Endometrium (tissue), 2 donors: ENCODE measurements around the gene TMEM18.

Experiments
- FAIRE-seq: peaks from 2 replicates; lab custom pipeline; 2012; peaks lifted over from hg19 to GRCh38; lab: Jason Lieb, UNC
- donor health status: control.
- donor health status: control.

TMEM18 gene

DNA sequence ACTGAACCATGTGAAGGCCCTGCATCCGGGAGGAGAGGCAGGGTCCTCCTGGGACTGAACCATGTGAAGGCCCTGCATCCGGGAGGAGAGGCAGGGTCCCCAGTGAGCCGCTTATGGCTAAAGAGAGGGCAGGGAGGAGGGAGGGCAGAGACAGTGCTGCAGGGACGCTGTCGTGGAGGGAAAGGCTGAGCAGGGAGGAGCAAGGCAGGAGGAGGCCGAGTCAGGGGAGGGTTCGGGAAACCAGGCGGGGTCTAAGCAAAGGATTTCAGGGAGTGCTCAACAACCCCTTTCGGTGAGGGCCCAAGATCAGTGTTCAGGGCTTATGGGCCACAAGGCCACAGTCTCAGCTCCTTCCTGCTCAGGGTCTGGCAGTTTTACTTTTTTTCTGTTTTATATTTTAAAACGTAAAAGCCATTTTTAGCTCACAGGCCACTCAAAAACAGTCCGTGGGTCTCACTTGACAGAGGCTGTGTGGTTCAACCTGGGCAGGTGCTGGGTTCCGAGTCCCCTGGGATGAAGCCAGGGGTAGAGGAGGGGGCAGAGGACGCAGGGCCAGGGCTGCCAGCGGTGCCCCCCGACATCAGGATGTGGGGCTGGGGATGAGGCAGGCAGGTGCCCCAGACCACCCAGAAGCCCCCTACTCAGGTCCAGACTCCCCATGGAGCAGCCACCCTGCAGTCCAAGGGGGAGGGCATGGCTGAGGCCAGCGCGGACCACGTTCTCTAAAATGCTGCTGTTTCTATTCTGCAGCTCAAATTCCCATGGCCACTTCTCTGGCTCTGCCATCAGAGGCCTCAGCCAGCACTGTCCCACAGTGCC lies 5.2 kb downstream of the TMEM18 start:
- no peak for FAIRE-seq

DNA sequence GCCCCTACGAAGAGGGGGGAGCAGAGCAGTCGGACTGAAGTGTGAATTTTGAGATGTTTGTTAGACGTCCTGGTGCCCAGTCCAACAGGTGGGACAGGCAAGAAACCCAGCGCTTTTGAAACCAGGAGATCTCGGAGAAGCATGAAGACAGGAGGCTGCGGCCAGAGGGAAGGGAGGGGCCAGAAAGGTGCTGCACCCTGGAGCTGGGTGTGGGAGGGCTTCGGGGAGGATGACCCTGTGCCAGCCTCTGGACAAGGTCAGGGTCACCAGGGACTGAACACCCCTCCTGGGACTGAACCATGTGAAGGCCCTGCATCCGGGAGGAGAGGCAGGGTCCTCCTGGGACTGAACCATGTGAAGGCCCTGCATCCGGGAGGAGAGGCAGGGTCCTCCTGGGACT lies 6.1 kb downstream of the TMEM18 start:
- FAIRE-seq: no peak

DNA sequence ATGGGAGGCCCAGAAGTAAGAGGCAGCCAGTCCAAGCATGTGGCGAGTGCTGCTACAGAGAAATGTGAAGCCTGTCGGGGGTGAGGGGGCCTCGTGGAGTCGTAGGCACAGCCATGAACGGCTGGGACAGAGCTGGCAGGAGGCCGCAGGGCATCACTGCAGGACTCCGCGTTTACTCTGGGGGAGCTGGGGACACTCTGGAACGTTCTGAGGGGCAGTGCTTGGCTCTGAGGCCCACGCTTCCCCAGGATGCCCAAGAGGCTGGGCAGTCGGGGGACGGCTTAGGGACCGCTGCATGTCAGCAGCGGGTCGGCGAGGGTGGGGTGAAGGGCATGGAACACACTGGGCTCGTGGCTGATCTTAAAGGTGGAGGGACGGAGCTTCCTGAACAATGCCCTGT lies 6.6 kb downstream of the TMEM18 start:
- no peak for FAIRE-seq

DNA sequence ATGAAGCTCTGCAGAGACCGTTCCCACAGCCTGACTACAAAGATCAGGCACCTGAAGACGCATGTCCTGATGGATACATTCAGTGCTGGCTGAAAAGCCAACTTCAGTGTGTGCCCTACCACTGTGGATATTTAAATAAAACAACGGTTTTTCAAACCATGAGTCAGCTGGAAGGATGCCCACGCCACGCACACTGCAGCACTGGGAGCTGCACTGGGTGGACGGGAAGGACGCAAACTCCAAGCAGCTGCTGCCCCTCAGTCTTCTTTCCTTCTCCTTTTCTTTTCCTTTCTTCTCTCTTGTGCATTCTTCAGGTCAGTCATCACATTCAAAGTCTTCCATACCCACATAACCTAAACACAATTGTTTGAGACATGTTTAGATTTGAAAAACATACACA lies 7.9 kb downstream of the TMEM18 start:
- FAIRE-seq: no peak

DNA sequence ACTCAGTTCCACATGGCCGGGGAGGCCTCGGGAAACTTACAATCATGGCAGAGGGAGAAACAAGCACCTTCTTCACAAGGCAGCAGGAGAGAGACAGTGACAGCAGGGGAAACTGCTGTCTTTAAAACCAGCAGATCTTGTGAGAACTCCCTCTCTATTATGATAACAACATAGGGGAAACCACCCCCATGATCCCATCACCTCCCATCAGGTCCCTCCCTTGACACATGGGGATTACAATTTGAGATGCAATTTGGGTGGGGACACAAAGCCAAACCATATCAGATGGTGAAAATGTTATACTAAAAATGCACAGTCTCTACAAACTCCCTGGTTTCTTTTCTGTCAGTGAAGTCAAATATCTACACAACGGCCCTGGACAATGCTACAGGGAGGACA lies 9.2 kb downstream of the TMEM18 start:
- no peak for FAIRE-seq

DNA sequence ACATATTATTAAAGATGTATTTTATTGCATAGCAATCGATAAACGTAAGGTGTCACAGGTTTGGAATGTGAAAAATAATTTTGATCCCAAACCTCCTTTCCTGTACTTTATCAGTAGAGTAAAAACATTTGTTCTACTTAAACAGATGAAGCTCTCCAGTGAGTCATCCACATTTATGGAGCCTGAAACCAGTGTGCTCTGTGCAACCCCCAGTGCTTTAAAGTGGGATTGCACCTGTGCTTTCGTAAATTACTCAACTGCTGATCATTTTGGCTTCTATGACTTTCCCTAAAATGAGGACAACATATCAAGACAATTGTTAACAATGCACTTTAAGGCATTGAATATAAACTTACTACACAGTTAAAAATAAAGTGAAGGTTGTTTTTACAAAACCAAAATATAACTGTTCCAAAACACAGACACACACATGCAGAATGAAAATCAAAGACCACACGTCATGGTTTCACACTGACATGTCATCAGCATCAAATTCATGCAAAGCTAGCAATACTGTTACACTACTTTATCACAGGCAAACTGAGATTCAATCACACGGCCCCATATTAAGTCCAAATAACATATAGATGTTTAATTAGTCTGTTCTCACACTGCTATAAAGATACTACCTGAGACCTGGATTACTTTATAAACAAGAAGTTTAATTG lies 9.7 kb downstream of the TMEM18 start:
- peak; percentile 83 for FAIRE-seq

DNA sequence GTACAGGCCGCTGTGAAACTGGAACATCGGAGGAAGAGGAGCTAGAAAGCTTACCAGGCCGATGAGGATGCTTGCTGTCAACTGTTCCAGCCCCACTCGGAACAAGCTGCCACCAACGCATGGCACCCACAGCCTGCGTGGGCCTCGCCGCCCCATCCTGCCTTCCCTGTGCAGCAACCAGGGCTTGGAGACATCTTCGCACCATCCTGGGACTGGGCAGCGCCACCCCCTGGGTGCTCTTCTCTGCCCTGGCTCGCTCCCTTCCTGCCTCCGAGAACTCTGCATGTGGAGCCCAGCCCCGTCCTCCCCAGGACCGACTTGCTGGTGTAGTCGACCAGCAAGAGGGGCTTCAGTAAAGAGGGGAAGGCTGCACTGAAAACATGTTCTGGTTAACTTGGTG lies 10.8 kb downstream of the TMEM18 start:
- FAIRE-seq: no peak

DNA sequence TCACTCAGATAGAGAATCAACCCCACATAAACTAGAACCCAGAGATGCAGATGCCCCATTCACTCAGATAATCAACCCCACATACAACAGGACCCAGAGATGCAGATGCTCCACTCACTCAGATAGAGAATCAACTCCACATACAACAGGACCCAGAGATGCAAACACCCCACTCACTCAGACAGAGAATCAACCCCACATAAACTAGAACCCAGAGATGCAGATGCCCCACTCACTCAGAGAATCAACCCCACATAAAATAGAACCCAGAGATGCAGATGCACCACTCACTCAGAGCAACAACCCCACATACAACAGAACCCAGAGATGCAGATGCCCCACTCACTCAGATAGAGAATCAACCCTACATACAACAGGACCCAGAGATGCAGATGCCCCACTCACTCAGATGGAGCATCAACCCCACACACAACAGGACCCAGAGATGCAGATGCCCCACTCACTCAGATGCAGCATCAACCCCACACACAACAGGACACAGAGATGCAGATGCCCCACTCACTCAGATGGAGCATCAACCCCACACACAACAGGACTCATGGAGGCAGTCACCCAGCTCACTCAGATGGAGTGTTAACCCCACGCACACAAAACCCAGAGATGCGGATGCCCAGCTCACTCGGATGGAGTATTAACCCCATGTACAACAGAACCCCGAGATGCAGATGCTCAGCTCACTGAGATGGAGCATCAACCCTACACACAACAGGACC lies 11.7 kb downstream of the TMEM18 start:
- no peak for FAIRE-seq

DNA sequence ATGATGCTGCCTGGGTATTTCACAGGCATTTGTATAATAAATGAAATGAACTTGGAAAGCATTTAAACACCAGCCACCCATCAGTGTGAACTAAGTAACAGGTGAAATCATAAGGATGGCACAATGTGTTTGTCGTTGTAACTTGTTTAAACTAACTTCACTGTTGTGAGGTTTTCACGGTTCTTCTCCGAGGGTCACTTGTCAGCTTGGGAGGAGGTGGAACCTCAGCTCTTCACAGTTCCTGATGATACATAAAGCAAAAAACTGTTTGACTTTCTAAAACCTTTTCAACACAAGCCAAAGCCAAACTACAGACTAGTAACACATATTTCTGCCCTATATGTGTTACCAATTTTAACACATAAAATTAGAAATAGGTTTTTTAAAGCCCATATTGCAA lies 13.1 kb downstream of the TMEM18 start:
- no peak for FAIRE-seq

DNA sequence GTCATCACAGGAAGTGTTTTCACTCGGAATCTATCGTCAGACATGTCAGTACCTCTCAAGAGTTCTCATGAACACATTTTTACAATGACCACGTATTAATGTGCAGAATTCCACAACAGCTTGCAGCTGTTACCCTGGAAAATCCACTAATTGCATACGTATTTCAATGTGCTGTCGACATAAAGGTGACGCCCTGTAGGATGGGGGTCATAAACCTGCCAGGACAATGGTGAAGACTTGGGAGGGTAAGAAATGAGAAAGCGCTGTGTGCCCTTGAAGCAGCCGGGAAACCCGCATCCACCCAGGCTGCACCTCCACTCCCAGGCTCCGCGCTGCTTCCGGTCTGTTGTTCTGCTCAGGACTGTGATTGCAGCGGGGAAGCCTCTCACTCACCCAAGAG lies 14.0 kb downstream of the TMEM18 start:
- FAIRE-seq: no peak

DNA sequence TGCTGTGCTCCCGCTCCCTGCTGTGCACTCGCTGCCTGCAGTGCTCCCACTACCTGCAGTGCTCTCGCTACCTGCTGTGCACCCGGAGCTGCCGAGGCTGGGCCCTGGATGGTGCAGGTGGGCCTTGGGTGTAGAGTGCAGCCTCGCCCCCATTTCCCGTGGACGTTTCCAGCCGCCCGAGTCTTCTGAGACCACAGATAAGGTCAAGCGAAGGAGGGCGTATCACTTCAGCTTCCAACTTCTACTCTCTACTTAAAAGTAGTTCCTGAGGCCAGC lies 15.9 kb downstream of the TMEM18 start:
- FAIRE-seq: no peak

DNA sequence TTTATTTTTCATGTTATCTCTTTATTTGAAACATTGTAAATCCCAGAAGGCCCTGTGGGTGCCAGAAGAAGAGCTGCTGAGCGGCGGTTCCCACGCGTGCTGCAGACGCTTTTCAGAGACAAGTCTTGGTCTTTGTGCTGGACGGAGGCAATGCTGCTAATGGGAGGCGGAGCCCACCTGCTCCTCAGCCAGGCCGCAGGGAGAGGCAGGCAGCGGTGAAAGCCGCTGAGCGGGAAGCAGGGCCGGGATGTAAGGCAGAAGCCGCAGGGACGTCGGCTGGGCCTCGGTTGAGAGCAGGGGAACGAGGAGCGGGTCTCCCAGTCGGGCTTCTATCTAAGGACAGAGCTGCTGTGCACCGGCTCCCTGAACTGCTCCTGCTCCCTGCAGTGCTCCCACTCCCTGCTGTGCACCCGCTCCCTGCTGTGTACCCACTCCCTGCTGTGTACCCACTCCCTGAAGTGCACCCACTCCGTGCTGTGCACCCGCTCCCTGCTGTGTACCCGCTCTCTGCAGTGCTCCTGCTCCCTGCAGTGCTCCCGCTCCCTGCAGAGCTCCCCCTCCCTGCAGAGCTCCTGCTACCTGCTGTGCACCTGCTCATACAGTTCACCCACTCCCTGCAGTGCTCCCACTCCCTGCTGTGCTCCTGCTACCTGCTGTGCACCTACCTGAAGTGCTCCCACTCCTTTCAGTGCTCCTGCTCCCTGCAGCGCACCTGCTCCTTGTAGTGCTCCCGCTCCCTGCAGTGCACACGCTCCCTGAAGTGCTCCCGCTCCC lies 16.4 kb downstream of the TMEM18 start:
- no peak for FAIRE-seq

DNA sequence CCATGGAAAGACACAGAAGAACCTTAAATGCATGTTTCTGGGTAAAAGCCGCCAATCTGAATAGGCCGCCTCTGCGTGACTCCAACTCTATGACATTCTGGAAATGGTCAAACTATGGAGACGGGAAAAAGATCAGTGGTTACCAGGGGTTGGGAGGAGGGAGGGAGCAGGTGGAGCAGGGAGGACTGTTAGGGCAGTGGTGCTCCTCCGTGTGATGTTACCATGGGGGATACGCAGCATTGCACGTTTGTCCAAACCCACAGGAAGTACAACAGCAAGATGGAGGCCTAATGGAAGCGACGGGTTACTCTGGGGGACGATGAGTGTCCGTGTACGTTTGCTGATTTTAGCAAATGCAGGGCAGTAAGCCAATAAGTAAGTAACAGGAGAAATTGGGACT lies 17.2 kb downstream of the TMEM18 start:
- FAIRE-seq: no peak

DNA sequence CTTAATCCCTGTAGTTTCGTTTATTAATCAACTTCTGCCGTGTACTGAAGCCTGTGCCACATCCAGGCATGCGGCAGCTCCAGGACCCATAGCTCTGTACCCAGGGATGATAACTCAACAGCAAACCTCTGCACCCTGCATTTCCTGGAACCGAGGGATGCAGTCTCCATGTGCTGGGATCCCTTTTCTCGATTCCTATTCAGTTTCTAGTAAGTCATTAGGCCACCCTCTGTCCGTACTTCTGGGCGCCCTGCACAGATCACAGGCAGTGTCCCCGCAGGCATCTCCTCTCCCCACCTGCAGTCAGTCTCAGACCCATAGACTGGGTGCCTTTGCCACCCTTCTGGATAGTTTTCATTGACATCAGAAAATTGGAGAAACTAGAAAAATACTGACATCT lies 18.8 kb downstream of the TMEM18 start:
- FAIRE-seq: no peak

DNA sequence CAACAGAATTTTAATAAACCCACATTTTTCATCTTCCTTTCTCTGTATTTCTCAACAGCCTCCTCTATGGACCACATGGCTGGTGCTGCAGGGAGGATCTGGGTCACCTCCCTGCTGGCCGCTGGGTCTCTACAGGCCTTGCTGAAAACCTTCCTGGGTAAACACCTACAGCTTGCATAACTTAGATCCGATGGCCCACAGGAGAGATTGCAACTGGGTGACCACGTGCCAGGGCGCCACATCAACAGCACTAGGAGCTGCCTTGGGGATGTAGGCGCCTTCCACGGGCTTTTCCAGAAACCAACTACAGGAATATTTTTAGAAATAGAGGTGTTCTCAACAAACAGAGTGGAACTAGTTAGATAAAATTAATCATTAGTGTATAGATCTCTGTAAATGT lies 19.4 kb downstream of the TMEM18 start:
- FAIRE-seq: no peak

DNA sequence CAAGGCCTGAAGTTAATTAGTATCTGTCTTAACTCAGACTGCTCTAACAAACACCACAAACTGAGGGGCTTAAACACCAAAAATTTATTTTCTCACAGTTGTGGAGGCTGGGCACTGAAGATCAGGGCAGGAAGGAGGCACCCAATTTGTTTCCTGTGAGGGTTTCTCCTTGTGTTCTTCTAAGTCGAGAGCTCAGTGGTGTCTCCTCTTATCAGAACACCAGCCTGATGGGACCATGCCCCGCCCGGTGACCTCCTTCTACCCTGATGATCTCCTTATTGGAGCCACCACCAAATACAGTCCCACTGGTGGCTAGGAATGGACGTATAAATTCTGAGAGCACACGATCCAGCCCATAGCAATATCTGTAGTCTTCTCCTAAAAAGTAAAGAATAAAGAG lies 20.5 kb downstream of the TMEM18 start:
- no peak for FAIRE-seq

DNA sequence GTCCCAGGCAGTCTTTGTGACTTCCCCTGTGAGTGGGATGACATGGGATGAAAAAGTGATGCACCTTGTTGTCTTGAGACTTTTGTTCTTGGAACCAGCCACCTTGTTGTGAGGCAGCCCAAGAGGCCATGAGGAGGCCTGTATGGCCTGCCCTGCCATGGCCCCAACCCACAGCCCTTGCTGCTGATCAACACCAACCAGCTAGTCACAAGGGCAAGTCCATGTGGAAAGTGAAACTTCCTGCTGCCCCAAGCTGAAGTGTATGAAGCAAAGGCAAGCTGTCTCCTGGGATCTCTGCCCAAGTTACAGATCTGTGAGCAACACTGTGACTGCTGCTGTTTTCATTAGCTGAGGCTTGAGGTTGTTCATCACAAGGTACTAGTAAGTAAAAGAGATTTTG lies 21.6 kb downstream of the TMEM18 start:
- FAIRE-seq: no peak

DNA sequence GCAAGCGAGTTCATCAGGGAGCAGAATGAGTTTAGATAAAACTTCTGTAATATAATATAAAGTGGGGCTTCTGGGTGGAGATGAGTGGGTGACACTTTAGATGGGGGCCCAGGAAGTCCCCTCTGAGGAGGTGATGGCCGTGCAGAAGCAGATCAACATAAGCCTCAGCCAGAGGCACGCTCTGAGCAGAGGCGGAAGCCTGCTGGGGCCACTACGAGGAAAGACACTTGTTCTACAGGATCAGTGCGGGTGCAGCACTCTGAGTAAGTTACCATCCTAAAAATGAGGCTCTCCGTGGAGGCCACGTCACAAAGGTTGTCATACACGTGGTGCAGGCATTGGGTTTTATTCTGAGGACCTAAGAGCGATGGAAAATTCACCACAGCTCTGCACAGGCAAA lies 22.3 kb downstream of the TMEM18 start:
- FAIRE-seq: no peak

DNA sequence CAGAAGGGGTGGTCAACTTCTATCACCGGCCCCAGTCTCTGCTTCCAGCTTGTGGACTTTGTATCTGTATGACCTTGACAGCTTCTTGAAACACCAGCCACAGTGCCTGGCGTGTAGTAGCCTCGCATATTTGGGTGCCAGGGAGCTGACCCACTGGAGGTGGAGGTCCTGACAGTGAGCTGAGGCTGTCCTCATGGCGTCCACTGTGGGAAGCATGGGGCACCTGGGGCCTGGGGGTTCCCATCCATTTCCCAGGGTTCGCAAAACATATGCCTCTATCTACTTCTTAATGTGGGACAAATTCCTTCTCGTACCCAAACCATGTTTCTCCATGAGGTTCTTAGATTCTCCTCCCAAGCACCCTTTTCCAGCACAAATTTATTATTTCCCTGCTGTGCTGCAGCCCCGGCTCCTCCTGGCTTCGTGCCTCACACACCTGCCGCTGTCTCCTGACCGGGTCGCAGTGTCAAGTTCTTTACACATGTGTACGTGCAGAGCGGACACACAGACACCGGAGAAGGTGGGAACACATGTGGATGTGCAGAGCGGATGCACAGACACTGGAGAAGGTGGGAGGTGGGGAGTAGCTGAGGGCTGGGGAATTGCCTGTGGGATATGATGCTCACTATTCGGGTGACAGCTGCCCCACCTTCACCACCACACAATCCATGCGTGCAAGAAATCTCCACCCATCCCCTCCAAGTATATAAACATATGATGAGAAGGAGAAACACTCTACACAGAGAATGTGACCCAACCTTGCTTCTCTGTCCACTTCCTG lies 23.4 kb downstream of the TMEM18 start:
- FAIRE-seq: no peak

DNA sequence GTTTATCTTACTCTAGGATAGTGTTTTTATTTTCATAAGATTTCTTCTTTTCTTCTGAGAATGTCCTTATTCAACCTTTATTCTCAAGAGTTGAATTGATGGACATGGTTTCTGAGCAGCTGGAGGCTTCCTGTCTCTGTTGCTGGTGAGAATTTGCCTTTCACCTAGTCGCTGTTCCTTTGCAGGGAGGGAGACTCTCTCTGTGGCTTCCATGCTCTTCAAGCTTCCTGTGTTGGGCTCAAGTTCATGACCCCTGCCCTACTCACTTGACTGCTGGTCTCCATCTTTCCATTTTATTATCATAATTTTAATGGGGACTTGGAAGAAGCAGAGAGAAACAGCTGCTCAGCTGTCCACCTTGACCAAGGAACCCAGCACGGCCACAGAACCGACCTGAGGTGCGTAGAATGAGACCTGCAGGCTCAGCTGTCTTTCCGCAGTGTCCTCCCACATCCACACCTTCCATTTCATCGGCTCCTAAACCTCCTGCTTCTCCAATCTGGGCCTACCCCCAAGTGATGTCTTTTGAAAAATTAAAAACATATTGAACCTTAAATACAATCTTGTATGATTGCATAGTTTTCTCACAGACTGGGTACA lies 24.2 kb downstream of the TMEM18 start:
- no peak for FAIRE-seq

DNA sequence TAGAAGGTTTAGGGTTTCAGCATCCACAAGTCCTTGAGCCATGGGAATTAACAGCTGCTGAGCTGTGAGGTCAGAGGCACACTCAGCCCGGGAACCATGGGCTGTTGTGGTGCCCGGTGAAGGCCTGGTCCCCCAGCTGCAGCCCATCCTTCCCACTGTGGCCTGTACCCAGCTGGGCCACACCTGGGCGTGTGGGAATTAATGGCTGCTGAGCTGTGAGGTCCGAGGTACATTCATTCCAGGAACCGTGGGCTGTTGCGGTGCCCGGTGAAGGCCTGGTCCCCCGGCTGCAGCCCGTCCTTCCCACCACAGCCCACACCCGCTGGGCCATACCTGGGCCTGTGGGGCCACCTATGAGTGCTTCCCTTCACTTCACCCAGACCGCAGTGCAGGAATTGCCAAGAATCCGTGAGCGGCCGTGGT lies 25.2 kb downstream of the TMEM18 start:
- no peak for FAIRE-seq
